Subcutaneous adipose tissue (tissue), 4 donors: ENCODE measurements around the gene PRG3. TPM values are rescaled to one million over a fixed set of nuclear protein-coding genes. Genes with fewer than 3 reads are reported as not detected.

Source experiments
- CTCF ChIP-seq: fragments of 450-650 bp; IDR thresholded peaks from one replicate; pipeline ENCODE4 v1.5.1; 2016; ENCODE audit warnings: low read depth, mild to moderate bottlenecking, control low read depth, antibody characterized with exemption, moderate library complexity
- total RNA-seq, 4 donors: library from RNA; depleted of rRNA; stranded (reverse); fragments of >200 nt; gene quantifications; one replicate each; pipeline ENCODE4 v1.1.0, GENCODE V29; 2016

Gene PRG3
- total RNA-seq, 4 donors from 2014 or later = not detected

- no peak for TF ChIP-seq CTCF
Measured at GRCh38 chr11:57425565-57426438, 44.9 kb upstream of the PRG3 start.

GRCh38 chr11:57424792-57425564 is 44.0 kb upstream of the PRG3 start:
- no peak for TF ChIP-seq CTCF

GRCh38 chr11:57424137-57424791 is 43.3 kb upstream of the PRG3 start:
- TF ChIP-seq CTCF = no peak

GRCh38 chr11:57422669-57423068 is 41.7 kb upstream of the PRG3 start:
- no peak for TF ChIP-seq CTCF

GRCh38 chr11:57421805-57422204 is 40.9 kb upstream of the PRG3 start:
- TF ChIP-seq CTCF = no peak

- no peak for TF ChIP-seq CTCF
Measured at GRCh38 chr11:57421066-57421465, 40.1 kb upstream of the PRG3 start.

GRCh38 chr11:57419146-57419545 is 38.2 kb upstream of the PRG3 start:
- no peak for TF ChIP-seq CTCF
